NK-92 treated with Interleukin-12 subunit alpha and Interleukin-12 subunit beta, amount 100 ng/mL, for 24 hours (cell line): ENCODE data around the gene CFP.

Experiments
- DNase-seq: peaks from one replicate; lab custom pipeline; 2025; lab: John Stamatoyannopoulos, UW

Gene CFP

GRCh38 chrX:47574076-47574546 lies 55.6 kb downstream of the CFP start:
- DNase-seq, result no peak

GRCh38 chrX:47573341-47574075 lies 56.2 kb downstream of the CFP start:
- no peak for DNase-seq
